GM23338 (cell line): Measurements from ENCODE around the gene FASN.

Experiments used
- CREB1 ChIP-seq: fragments of 250-450 bp; sonication (Bioruptor Pico); IDR thresholded peaks from 2 replicates; pipeline ENCODE4 v1.5.0; 2020; ENCODE audit warnings: low read depth, mild to moderate bottlenecking, moderate library complexity
- CTCF ChIP-seq, 2 experiments: fragments of 200-600 bp in 1 of 2; sonication (generic) in 1 of 2; conservative IDR thresholded peaks; 2 replicates each; pipeline versions ENCODE4 v1.5.1 to v1.6.1; 2016 to 2017; ENCODE audit warnings: antibody characterized with exemption in 2 of 2, low read depth in 2 of 2, mild to moderate bottlenecking in 2 of 2, moderate library complexity in 1 of 2
- ETS1 ChIP-seq: IDR thresholded peaks from 2 replicates; pipeline ENCODE4 v1.6.1; 2016; ENCODE audit warnings: antibody characterized with exemption
- EZH2 ChIP-seq: fragments of 200-600 bp; sonication (generic); IDR thresholded peaks from one replicate; pipeline ENCODE4 v1.8.0; 2017; ENCODE audit warnings: antibody characterized with exemption, mild to moderate bottlenecking, low read depth; ENCODE audit not compliant: unreplicated experiment
- EZH2phosphoT487 ChIP-seq: fragments of 200-600 bp; sonication (generic); IDR thresholded peaks from one replicate; pipeline ENCODE4 v1.8.1; 2018; ENCODE audit warnings: antibody characterized with exemption; ENCODE audit not compliant: unreplicated experiment
- JUNB ChIP-seq: IDR thresholded peaks from one replicate; pipeline ENCODE4 v1.6.1; 2016; ENCODE audit warnings: antibody characterized with exemption; ENCODE audit not compliant: unreplicated experiment
- POLR2AphosphoS5 ChIP-seq: IDR thresholded peaks from 2 replicates; pipeline ENCODE4 v1.6.1; 2016; ENCODE audit warnings: antibody characterized with exemption, low read depth
- REST ChIP-seq: IDR thresholded peaks from one replicate; pipeline ENCODE4 v1.6.1; 2018; ENCODE audit warnings: antibody characterized with exemption; ENCODE audit not compliant: unreplicated experiment
- STAT1 ChIP-seq: IDR thresholded peaks from one replicate; pipeline ENCODE4 v1.6.1; 2016; ENCODE audit warnings: antibody characterized with exemption; ENCODE audit not compliant: unreplicated experiment
- ZNF114 ChIP-seq: fragments of 250-450 bp; sonication (Bioruptor Pico); IDR thresholded peaks from 2 replicates; pipeline ENCODE4 v1.5.0; 2020; ENCODE audit warnings: mild to moderate bottlenecking, moderate library complexity
- ZNF331 ChIP-seq: fragments of 250-450 bp; sonication (Bioruptor Pico); IDR thresholded peaks from 2 replicates; pipeline ENCODE4 v1.5.0; 2020; ENCODE audit warnings: low read depth, mild to moderate bottlenecking, moderate library complexity
- ZNF462 ChIP-seq: fragments of 250-450 bp; sonication (Bioruptor Pico); IDR thresholded peaks from 2 replicates; pipeline ENCODE4 v1.5.0; 2020; ENCODE audit warnings: mild to moderate bottlenecking, moderate library complexity

- TF ChIP-seq CTCF (conservative IDR thresholded peaks at IDR 0.05; ENCODE audit: low read depth in 2 of 2) = no peak
- TF ChIP-seq REST = no peak
- no peak for TF ChIP-seq EZH2
- no peak for TF ChIP-seq POLR2AphosphoS5
- TF ChIP-seq CREB1 (CRISPR knock-in tag) = no peak
- no peak for TF ChIP-seq ZNF114 (CRISPR knock-in tag)
- no peak for TF ChIP-seq ZNF331 (CRISPR knock-in tag)
- TF ChIP-seq EZH2phosphoT487 = no peak
- no peak for TF ChIP-seq JUNB
- no peak for TF ChIP-seq STAT1
- TF ChIP-seq ZNF462 (CRISPR knock-in tag) = no peak
- no peak for TF ChIP-seq ETS1
Observed at GRCh38 chr17:82080048-82080788, 17.8 kb downstream of the FASN start.
